IMR-90 (cell line): ENCODE data around the gene ATP6V1G1.
A peak's percentile ranks its signal among the peaks of the same experiment; 100 is the strongest.

Experiments used
- BHLHE40 ChIP-seq: fragments of 150-350 bp; IDR thresholded peaks from 2 replicates; pipeline ENCODE4 v1.6.1; 2016; ENCODE audit warnings: mild to moderate bottlenecking, low read depth, low read length
- CEBPB ChIP-seq: IDR thresholded peaks from 2 replicates; pipeline ENCODE4 v1.6.1; 2012; ENCODE audit warnings: low read depth, low read length, improper control_type of control experiment
- FOS ChIP-seq: fragments of 150-350 bp; IDR thresholded peaks from 2 replicates; pipeline ENCODE4 v1.6.1; 2016; ENCODE audit warnings: low read depth, low read length
- MAFK ChIP-seq: IDR thresholded peaks from 2 replicates; pipeline ENCODE4 v1.6.1; 2012; ENCODE audit warnings: low read depth, low read length, improper control_type of control experiment
- MAZ ChIP-seq: IDR thresholded peaks from 2 replicates; pipeline ENCODE4 v1.6.1; 2012; ENCODE audit warnings: low read depth, mild to moderate bottlenecking, low read length, improper control_type of control experiment, moderate library complexity, borderline replicate concordance
- NFE2L2 ChIP-seq: fragments of 150-350 bp; IDR thresholded peaks from 2 replicates; pipeline ENCODE4 v1.6.1; 2016; ENCODE audit warnings: low read depth, mild to moderate bottlenecking, low read length
- POLR2A ChIP-seq: IDR thresholded peaks from 2 replicates; pipeline ENCODE4 v1.6.1; 2012; ENCODE audit warnings: mild to moderate bottlenecking, low read depth, low read length
- RAD21 ChIP-seq: IDR thresholded peaks from 2 replicates; pipeline ENCODE4 v1.6.1; 2012; ENCODE audit warnings: low read length, improper control_type of control experiment
- RCOR1 ChIP-seq: IDR thresholded peaks from 2 replicates; pipeline ENCODE4 v1.6.1; 2012; ENCODE audit warnings: mild to moderate bottlenecking, low read length, improper control_type of control experiment; ENCODE audit not compliant: insufficient replicate concordance
- RFX5 ChIP-seq: IDR thresholded peaks from 2 replicates; pipeline ENCODE4 v1.8.0; 2012; ENCODE audit warnings: low read depth, mild to moderate bottlenecking, low read length, moderate library complexity
- SMC3 ChIP-seq: fragments of 150-350 bp; IDR thresholded peaks from 2 replicates; pipeline ENCODE4 v1.6.1; 2016; ENCODE audit warnings: low read depth, mild to moderate bottlenecking, antibody characterized with exemption, low read length, moderate library complexity
- USF2 ChIP-seq: fragments of 150-350 bp; IDR thresholded peaks from 2 replicates; pipeline ENCODE4 v1.6.1; 2017; ENCODE audit warnings: mild to moderate bottlenecking, antibody characterized with exemption, low read length, low read depth
- TF ChIP-seq, protein P1 (sequence below): conservative IDR thresholded peaks from 2 replicates; pipeline ENCODE4 v1.5.1; 2012; ENCODE audit warnings: mild to moderate bottlenecking, low read depth, low read length, improper control_type of control experiment
- TF ChIP-seq, protein P2 (sequence below): fragments of 150-350 bp; IDR thresholded peaks from 2 replicates; pipeline ENCODE4 v1.6.1; 2016; ENCODE audit warnings: low read depth, mild to moderate bottlenecking, low read length, moderate library complexity, borderline replicate concordance

DNA sequence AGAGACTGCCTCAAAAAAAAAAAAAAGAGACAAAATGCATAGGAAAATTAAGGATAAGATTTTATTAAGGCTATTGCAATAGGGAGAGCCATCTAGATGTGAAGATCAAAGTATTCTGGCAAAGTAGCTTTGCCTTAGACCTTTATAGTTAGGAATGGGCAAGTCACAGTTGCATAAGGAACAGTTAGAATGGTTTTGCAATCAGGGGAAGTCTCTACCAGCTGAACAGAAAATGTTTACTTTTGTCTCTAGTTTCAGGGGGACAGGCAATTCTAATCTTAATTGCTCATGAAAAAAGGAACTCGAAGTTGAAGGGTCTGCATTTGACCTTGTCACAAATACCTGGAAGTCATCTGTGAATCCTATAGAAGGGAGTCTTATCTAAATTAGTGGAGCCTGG is 13.1 kb upstream of the ATP6V1G1 start:
- TF ChIP-seq, protein P1, sequence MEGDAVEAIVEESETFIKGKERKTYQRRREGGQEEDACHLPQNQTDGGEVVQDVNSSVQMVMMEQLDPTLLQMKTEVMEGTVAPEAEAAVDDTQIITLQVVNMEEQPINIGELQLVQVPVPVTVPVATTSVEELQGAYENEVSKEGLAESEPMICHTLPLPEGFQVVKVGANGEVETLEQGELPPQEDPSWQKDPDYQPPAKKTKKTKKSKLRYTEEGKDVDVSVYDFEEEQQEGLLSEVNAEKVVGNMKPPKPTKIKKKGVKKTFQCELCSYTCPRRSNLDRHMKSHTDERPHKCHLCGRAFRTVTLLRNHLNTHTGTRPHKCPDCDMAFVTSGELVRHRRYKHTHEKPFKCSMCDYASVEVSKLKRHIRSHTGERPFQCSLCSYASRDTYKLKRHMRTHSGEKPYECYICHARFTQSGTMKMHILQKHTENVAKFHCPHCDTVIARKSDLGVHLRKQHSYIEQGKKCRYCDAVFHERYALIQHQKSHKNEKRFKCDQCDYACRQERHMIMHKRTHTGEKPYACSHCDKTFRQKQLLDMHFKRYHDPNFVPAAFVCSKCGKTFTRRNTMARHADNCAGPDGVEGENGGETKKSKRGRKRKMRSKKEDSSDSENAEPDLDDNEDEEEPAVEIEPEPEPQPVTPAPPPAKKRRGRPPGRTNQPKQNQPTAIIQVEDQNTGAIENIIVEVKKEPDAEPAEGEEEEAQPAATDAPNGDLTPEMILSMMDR, result no peak
- TF ChIP-seq, protein P2, sequence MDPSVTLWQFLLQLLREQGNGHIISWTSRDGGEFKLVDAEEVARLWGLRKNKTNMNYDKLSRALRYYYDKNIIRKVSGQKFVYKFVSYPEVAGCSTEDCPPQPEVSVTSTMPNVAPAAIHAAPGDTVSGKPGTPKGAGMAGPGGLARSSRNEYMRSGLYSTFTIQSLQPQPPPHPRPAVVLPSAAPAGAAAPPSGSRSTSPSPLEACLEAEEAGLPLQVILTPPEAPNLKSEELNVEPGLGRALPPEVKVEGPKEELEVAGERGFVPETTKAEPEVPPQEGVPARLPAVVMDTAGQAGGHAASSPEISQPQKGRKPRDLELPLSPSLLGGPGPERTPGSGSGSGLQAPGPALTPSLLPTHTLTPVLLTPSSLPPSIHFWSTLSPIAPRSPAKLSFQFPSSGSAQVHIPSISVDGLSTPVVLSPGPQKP, result no peak
- TF ChIP-seq RFX5 (no peak), FOS (no peak), MAFK (no peak), RAD21 (no peak), CEBPB (peak; percentile 57; the same call in 1 of the 2 replicates), POLR2A (no peak), USF2 (no peak), SMC3 (no peak), RCOR1 (no peak), MAZ (no peak), NFE2L2 (no peak), BHLHE40 (no peak)
